Left hindlimb (tissue), 1 donor: ENCODE measurements around the gene ZNF322.
"Not testable (repeated sequence)": the region's sequence is repeated elsewhere in the genome, so short reads cannot be mapped to it uniquely, and the experiment has no call there.

Source experiments
- DNase-seq: peaks from one replicate; pipeline ENCODE4 v3.0.0-alpha.2; 2018

Gene ZNF322

GRCh38 chr6:26659042-26659999, at the start of gene ZNF322:
Gene ZNF322, minus strand, starts transcription at chr6:26659746. Its CDS starts 21,193 bp downstream, at chr6:26638553.
- peak; percentile 97 for DNase-seq

- not testable (repeated sequence) for DNase-seq
Measured at GRCh38 chr6:26705780-26706179, 46.2 kb upstream of the ZNF322 start.

- DNase-seq: not testable (repeated sequence)
Measured at GRCh38 chr6:26705352-26705751, 45.8 kb upstream of the ZNF322 start.

GRCh38 chr6:26701023-26701747, 41.6 kb upstream of the ZNF322 start:
- DNase-seq: not testable (repeated sequence)

- not testable (repeated sequence) for DNase-seq
Measured at GRCh38 chr6:26697496-26697895, 38.0 kb upstream of the ZNF322 start.

GRCh38 chr6:26689324-26689947, 29.9 kb upstream of the ZNF322 start:
- DNase-seq: not testable (repeated sequence)

- not testable (repeated sequence) for DNase-seq
Measured at GRCh38 chr6:26682435-26683042, 23.0 kb upstream of the ZNF322 start.

GRCh38 chr6:26673287-26673686, 13.7 kb upstream of the ZNF322 start:
- not testable (repeated sequence) for DNase-seq

- DNase-seq: not testable (repeated sequence)
Measured at GRCh38 chr6:26670558-26670957, 11.0 kb upstream of the ZNF322 start.

GRCh38 chr6:26670003-26670402, 10.5 kb upstream of the ZNF322 start:
- not testable (repeated sequence) for DNase-seq

GRCh38 chr6:26660000-26660361, 435 bp upstream of the ZNF322 start:
- DNase-seq: no peak

GRCh38 chr6:26657256-26657655, 2.3 kb downstream of the ZNF322 start:
- no peak for DNase-seq

GRCh38 chr6:26653007-26653406, 6.5 kb downstream of the ZNF322 start:
- no peak for DNase-seq

GRCh38 chr6:26651133-26651781, 8.3 kb downstream of the ZNF322 start:
- no peak for DNase-seq

- no peak for DNase-seq
Measured at GRCh38 chr6:26646074-26646473, 13.5 kb downstream of the ZNF322 start.

- no peak for DNase-seq
Measured at GRCh38 chr6:26640806-26641205, 18.7 kb downstream of the ZNF322 start.

- no peak for DNase-seq
Measured at GRCh38 chr6:26629359-26629758, 30.2 kb downstream of the ZNF322 start.

- no peak for DNase-seq
Measured at GRCh38 chr6:26627843-26628242, 31.7 kb downstream of the ZNF322 start.

GRCh38 chr6:26624557-26624956, 35.0 kb downstream of the ZNF322 start:
- no peak for DNase-seq

GRCh38 chr6:26623339-26623859, 36.1 kb downstream of the ZNF322 start:
- no peak for DNase-seq

- no peak for DNase-seq
Measured at GRCh38 chr6:26613689-26614683, 45.6 kb downstream of the ZNF322 start.
